ENCODE data around the gene TTC13. TPM values are rescaled to one million over a fixed set of nuclear protein-coding genes. Genes with fewer than 3 reads are reported as not detected.
A peak's percentile ranks its signal among the peaks of the same experiment; 100 is the strongest.

The TTC13 gene
- total and polyA plus RNA-seq, 2 of the 4 experiments (the other 2 are of a cell fraction), result 6.1 to 9.1 TPM

DNA sequence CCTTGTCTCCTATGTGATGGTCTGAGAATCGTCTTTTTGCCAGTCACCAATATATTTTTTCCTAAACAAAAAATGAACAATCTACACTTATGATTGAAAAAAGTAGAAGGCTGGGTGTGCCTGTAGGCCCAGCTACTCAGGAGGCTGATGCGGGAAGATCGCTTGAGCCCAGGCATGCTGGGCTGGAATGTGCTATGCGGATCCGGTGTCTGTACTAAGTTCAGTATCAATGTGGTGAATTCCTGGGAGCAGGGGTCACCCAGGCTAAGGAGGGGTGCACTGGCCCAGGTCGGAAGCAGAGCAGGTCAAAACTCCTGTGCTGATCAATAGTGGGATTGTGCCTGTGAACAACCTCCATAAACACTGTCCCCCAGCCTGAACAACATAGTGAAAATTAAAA lies 84.6 kb downstream of the TTC13 start:
- no peak overlapping the region for H3K4me3 ChIP-seq (ENCODE audit: insufficient read depth, low read depth, low read length)
- WGBS, 2 experiments (ENCODE audit: extremely low coverage in 2 of 2, insufficient read length in 1 of 2), result 95% methylated on average over 4 of the region's 6 CpGs; no CpG with 5 or more reads in 1 of the 2 experiments
- DNase-seq (no peak), ATAC-seq (ENCODE audit: low read depth) (no peak)
- no peaks in the 10 kb centered on the region; the same call in 1 of the 2 replicates for H3K9me1 ChIP-seq (ENCODE audit: insufficient read depth, low read length)
- dilution Hi-C loops (cut with HindIII; ENCODE audit: low sequenced_read_pairs, unreplicated experiment), result no loop called here
- no peak overlapping the region for H3K4me2 ChIP-seq (ENCODE audit: low read depth, low read length)
- no peak overlapping the region for H3K4ac ChIP-seq (ENCODE audit: low read depth, low read length)
- H2AK9ac ChIP-seq (replicated peaks; ENCODE audit: low read depth, low read length, poor library complexity), result no peak overlapping the region
- H4K91ac ChIP-seq (ENCODE audit: insufficient read depth, low read depth, low read length), result 0 out of 2 replicates have a peak overlapping the region, but pooled peaks have one; percentile 0
- in situ Hi-C loops (cut with MboI; ENCODE audit: low sequenced_read_pairs), result no loop called here
- peaks cover 4% of the 10 kb centered on the region for H3K4me1 ChIP-seq (ENCODE audit: control insufficient read depth, insufficient read depth, low read length)
- H2AFZ ChIP-seq (replicated peaks; ENCODE audit: low read length, poor library complexity), result no peak overlapping the region
- H4K8ac ChIP-seq (ENCODE audit: low read depth in 2 of 2, low read length in 2 of 2), result no peak overlapping the region
- intact Hi-C loops (cut with micrococcal nuclease), result no loop called here
- CTCF ChIA-PET, result no interaction called here
- POLR2A ChIA-PET (ENCODE audit: unreplicated experiment), result no interaction called here
- H2BK15ac ChIP-seq (ENCODE audit: low read depth, low read length), result no peak overlapping the region
- no peaks in the 10 kb centered on the region for H3K79me1 ChIP-seq (ENCODE audit: low read depth in 1 of 2, low read length in 2 of 2)
- H3K14ac ChIP-seq (replicated peaks; ENCODE audit: low read depth, low read length), result no peak overlapping the region
- no peak overlapping the region for H2AK5ac ChIP-seq (ENCODE audit: low read depth, low read length)
- no peak overlapping the region for H3K56ac ChIP-seq (ENCODE audit: extremely low read depth, insufficient read depth, low read length)
- no peaks in the 10 kb centered on the region for H4K20me1 ChIP-seq (ENCODE audit: insufficient read depth, low read length)
- no peak overlapping the region for H3K18ac ChIP-seq (ENCODE audit: low read depth, low read length)
- H3K9me3 ChIP-seq (ENCODE audit: control insufficient read depth, insufficient read depth, low read length), result no peaks in the 10 kb centered on the region
- H3K23ac ChIP-seq (ENCODE audit: low read depth, low read length), result no peak overlapping the region
- 0 out of 2 replicates have a peak overlapping the region, but pooled peaks have one; percentile 41 for H2BK120ac ChIP-seq (ENCODE audit: low read depth, low read length)
- no peak for TF ChIP-seq SMC3 (IDR thresholded peaks at IDR 0.05; ENCODE audit: low read depth, low read length)
- TF ChIP-seq RCOR1 (IDR thresholded peaks at IDR 0.05; ENCODE audit: insufficient replicate concordance, low read length), result no peak
- no peak for TF ChIP-seq RAD21 (IDR thresholded peaks at IDR 0.05; ENCODE audit: low read length)
- no peak for TF ChIP-seq CEBPB (IDR thresholded peaks at IDR 0.05; ENCODE audit: low read depth, low read length)
- no peak for TF ChIP-seq CHD1 (IDR thresholded peaks at IDR 0.05; ENCODE audit: low read depth, low read length)
- no peak for TF ChIP-seq POLR2A (IDR thresholded peaks at IDR 0.05; ENCODE audit: low read depth, low read length)
- TF ChIP-seq, protein P1, sequence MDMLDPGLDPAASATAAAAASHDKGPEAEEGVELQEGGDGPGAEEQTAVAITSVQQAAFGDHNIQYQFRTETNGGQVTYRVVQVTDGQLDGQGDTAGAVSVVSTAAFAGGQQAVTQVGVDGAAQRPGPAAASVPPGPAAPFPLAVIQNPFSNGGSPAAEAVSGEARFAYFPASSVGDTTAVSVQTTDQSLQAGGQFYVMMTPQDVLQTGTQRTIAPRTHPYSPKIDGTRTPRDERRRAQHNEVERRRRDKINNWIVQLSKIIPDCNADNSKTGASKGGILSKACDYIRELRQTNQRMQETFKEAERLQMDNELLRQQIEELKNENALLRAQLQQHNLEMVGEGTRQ (IDR thresholded peaks at IDR 0.05; ENCODE audit: low read depth, low read length), result no peak
- TF ChIP-seq, protein P2, sequence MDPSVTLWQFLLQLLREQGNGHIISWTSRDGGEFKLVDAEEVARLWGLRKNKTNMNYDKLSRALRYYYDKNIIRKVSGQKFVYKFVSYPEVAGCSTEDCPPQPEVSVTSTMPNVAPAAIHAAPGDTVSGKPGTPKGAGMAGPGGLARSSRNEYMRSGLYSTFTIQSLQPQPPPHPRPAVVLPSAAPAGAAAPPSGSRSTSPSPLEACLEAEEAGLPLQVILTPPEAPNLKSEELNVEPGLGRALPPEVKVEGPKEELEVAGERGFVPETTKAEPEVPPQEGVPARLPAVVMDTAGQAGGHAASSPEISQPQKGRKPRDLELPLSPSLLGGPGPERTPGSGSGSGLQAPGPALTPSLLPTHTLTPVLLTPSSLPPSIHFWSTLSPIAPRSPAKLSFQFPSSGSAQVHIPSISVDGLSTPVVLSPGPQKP (IDR thresholded peaks at IDR 0.05; ENCODE audit: borderline replicate concordance, low read depth, low read length), result no peak
- TF ChIP-seq FOS (IDR thresholded peaks at IDR 0.05; ENCODE audit: low read depth, low read length), result no peak
- no peak for TF ChIP-seq BHLHE40 (IDR thresholded peaks at IDR 0.05; ENCODE audit: low read depth, low read length)
- TF ChIP-seq MAFK (IDR thresholded peaks at IDR 0.05; ENCODE audit: low read depth, low read length), result no peak
- no peak for TF ChIP-seq NFE2L2 (IDR thresholded peaks at IDR 0.05; ENCODE audit: low read depth, low read length)
- TF ChIP-seq, protein P3, sequence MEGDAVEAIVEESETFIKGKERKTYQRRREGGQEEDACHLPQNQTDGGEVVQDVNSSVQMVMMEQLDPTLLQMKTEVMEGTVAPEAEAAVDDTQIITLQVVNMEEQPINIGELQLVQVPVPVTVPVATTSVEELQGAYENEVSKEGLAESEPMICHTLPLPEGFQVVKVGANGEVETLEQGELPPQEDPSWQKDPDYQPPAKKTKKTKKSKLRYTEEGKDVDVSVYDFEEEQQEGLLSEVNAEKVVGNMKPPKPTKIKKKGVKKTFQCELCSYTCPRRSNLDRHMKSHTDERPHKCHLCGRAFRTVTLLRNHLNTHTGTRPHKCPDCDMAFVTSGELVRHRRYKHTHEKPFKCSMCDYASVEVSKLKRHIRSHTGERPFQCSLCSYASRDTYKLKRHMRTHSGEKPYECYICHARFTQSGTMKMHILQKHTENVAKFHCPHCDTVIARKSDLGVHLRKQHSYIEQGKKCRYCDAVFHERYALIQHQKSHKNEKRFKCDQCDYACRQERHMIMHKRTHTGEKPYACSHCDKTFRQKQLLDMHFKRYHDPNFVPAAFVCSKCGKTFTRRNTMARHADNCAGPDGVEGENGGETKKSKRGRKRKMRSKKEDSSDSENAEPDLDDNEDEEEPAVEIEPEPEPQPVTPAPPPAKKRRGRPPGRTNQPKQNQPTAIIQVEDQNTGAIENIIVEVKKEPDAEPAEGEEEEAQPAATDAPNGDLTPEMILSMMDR (conservative IDR thresholded peaks at IDR 0.05; ENCODE audit: low read depth, low read length), result no peak
- TF ChIP-seq MXI1 (IDR thresholded peaks at IDR 0.05; ENCODE audit: borderline replicate concordance, low read depth, low read length), result no peak
- TF ChIP-seq RFX5 (IDR thresholded peaks at IDR 0.05; ENCODE audit: low read depth, low read length), result no peak
- no peak for TF ChIP-seq MAZ (IDR thresholded peaks at IDR 0.05; ENCODE audit: borderline replicate concordance, low read depth, low read length)
- H3K9ac ChIP-seq (ENCODE audit: low read depth, low read length), result no peak overlapping the region
- no peak overlapping the region for H2BK5ac ChIP-seq (ENCODE audit: low read depth, low read length, poor library complexity, severe bottlenecking)
- no peak overlapping the region for H2BK20ac ChIP-seq (ENCODE audit: low read depth, low read length)
- H4K5ac ChIP-seq (ENCODE audit: low read depth, low read length), result no peak overlapping the region
- no peaks in the 10 kb centered on the region for H3K27me3 ChIP-seq (ENCODE audit: control insufficient read depth, insufficient read depth, low read length)
- no peak overlapping the region for H3K27ac ChIP-seq (ENCODE audit: insufficient read depth, low read length)
- BruUV-seq (replicated peaks), result no TSS peak
- H3K36me3 ChIP-seq (ENCODE audit: control insufficient read depth, insufficient read depth, low read length), result no peaks in the 10 kb centered on the region
